HepG2 (cell line): ENCODE results near the gene PTPRF. TPM values are rescaled to one million over a fixed set of nuclear protein-coding genes. Genes with fewer than 3 reads are reported as not detected.

Experiments used
- ATAC-seq: fragments of 200-7000 bp; cut with Tn5 transposase; 3 replicates; pipeline ENCODE4 v1.9.1; 2020; ENCODE audit warnings: mild to moderate bottlenecking, moderate library complexity
- BruUV-seq: library from RNA; stranded (reverse); fragments of 400-500 nt; replicated peaks from 2 replicates; lab custom pipeline; 2021; lab: Mats Ljungman, UMichigan
- CTCF ChIA-PET: fragments of 300-600 bp; formaldehyde crosslinking; extraction: SDS; loops from one replicate; lab custom pipeline; 2021; ENCODE audit warnings: low total read pairs, inconsistent platforms, low intra/inter-chr PET ratio; lab: Yijun Ruan, JAX
- POLR2A ChIA-PET: fragments of 350-600 bp; sonication (Branson Sonifier 250); formaldehyde crosslinking; loops from one replicate; lab custom pipeline; 2020; ENCODE audit warnings: antibody characterized with exemption, inconsistent platforms; lab: Yijun Ruan, JAX
- DNase-seq: peaks from one replicate; pipeline ENCODE4 v3.0.0-alpha.2; 2015; ENCODE audit warnings: low spot score
- FAIRE-seq: peaks from 3 replicates; lab custom pipeline; 2011; peaks lifted over from hg19 to GRCh38; lab: Jason Lieb, UNC
- H2AFZ ChIP-seq: one replicate; pipeline ENCODE4 v1.6.1; 2011; ENCODE audit warnings: low read length, inconsistent platforms
- H3K27ac ChIP-seq: fragments of 300-600 bp; 3 replicates; pipeline ENCODE4 v1.8.0; 2011; ENCODE audit warnings: mixed run types, mild to moderate bottlenecking, mixed read lengths, low read length, inconsistent platforms; ENCODE audit not compliant: insufficient read depth; ENCODE audit errors: extremely low read length
- H3K27me3 ChIP-seq, 2 experiments: fragments of 200-600 bp in 1 of 2; 2 replicates in 1 of 2; 3 replicates in 1 of 2; pipeline versions ENCODE4 v1.6.0 to v1.8.0; 2011; ENCODE audit warnings: low read length in 2 of 2, mild to moderate bottlenecking in 2 of 2, moderate library complexity in 2 of 2, inconsistent platforms in 1 of 2; ENCODE audit not compliant: insufficient read depth in 2 of 2, control insufficient read depth in 1 of 2
- H3K36me3 ChIP-seq, 2 experiments: fragments of 200-600 bp in 1 of 2; replicated peaks in 1 of 2; 2 replicates in 1 of 2; 3 replicates in 1 of 2; pipeline versions ENCODE4 v1.5.1 to v1.8.0; 2011; ENCODE audit warnings: low read length in 2 of 2, inconsistent platforms in 1 of 2; ENCODE audit not compliant: insufficient read depth in 2 of 2, control insufficient read depth in 1 of 2
- H3K4me1 ChIP-seq: 2 replicates; pipeline ENCODE4 v1.5.1; 2012; ENCODE audit warnings: low read length, inconsistent platforms; ENCODE audit not compliant: insufficient read depth
- H3K4me2 ChIP-seq: 2 replicates; pipeline ENCODE4 v1.6.0; 2011; ENCODE audit warnings: low read depth, low read length, inconsistent platforms
- H3K4me3 ChIP-seq, 3 experiments: fragments of 200-600 bp in 1 of 3; sonication (generic), shearing (Covaris generic) in 1 of 3; replicated peaks in 1 of 3; 2 replicates each; pipeline ENCODE4 v1.5.1; 2011 to 2016; ENCODE audit warnings: low read length in 3 of 3, inconsistent platforms in 2 of 3, low read depth in 2 of 3, mild to moderate bottlenecking in 2 of 3, control low read depth in 1 of 3, mixed read lengths in 1 of 3; ENCODE audit not compliant: insufficient read depth in 1 of 3
- H3K79me2 ChIP-seq: one replicate; pipeline ENCODE4 v1.6.1; 2011; ENCODE audit warnings: low read length, inconsistent platforms; ENCODE audit not compliant: insufficient read depth
- H3K9ac ChIP-seq: 2 replicates; pipeline ENCODE4 v1.6.0; 2011; ENCODE audit warnings: mild to moderate bottlenecking, low read depth, low read length, inconsistent platforms; ENCODE audit not compliant: insufficient read depth
- H3K9me3 ChIP-seq: 2 replicates; pipeline ENCODE4 v1.5.1; 2012; ENCODE audit warnings: mild to moderate bottlenecking, low read length
- H4K20me1 ChIP-seq: 2 replicates; pipeline ENCODE4 v1.6.0; 2011; ENCODE audit warnings: inconsistent platforms, mild to moderate bottlenecking, low read length, moderate library complexity; ENCODE audit not compliant: insufficient read depth
- FIP1L1 ChIP-seq: fragments of 200-400 bp; formaldehyde crosslinking; IDR thresholded peaks from 2 replicates; pipeline ENCODE4 v1.6.1; 2018; ENCODE audit warnings: low read depth, mild to moderate bottlenecking, low read length, moderate library complexity, borderline replicate concordance; ENCODE audit not compliant: insufficient read depth
- HNRNPH1 ChIP-seq: fragments of 200-400 bp; formaldehyde crosslinking; optimal IDR thresholded peaks from 2 replicates; pipeline ENCODE3; 2017; ENCODE audit warnings: mild to moderate bottlenecking, low read depth, low read length
- KDM3A ChIP-seq: IDR thresholded peaks from 2 replicates; pipeline ENCODE4 v1.6.1; 2018; ENCODE audit warnings: low read depth, missing compliant biosample characterization
- LCORL ChIP-seq, 2 experiments: fragments of 450-650 bp in 1 of 2; sonication (generic) in 1 of 2; formaldehyde crosslinking in 1 of 2; IDR thresholded peaks; 2 replicates each; pipeline versions ENCODE4 v1.5.0 to v1.6.1; 2017 to 2020; ENCODE audit warnings: antibody characterized with exemption in 1 of 2, missing genetic modification reagents in 1 of 2
- MIER3 ChIP-seq: IDR thresholded peaks from 2 replicates; pipeline ENCODE4 v1.6.1; 2016; ENCODE audit warnings: missing compliant biosample characterization, borderline replicate concordance
- NFYB ChIP-seq: sonication (generic); formaldehyde crosslinking; IDR thresholded peaks from 2 replicates; pipeline ENCODE4 v1.4.0; 2020; ENCODE audit warnings: missing genetic modification reagents
- POGZ ChIP-seq: sonication (generic); formaldehyde crosslinking; IDR thresholded peaks from 2 replicates; pipeline ENCODE4 v1.4.0; 2020; ENCODE audit warnings: mild to moderate bottlenecking, missing genetic modification reagents
- ZKSCAN5 ChIP-seq: sonication (generic); formaldehyde crosslinking; IDR thresholded peaks from 2 replicates; pipeline ENCODE4 v1.5.1; 2020; ENCODE audit warnings: mild to moderate bottlenecking, missing genetic modification reagents
- ZMAT3 ChIP-seq: sonication (generic); formaldehyde crosslinking; conservative IDR thresholded peaks from 2 replicates; pipeline ENCODE4 v1.7.0; 2021; ENCODE audit warnings: missing genetic modification reagents
- ZNF121 ChIP-seq: sonication (generic); formaldehyde crosslinking; IDR thresholded peaks from 2 replicates; pipeline ENCODE4 v1.5.0; 2020; ENCODE audit warnings: mild to moderate bottlenecking, missing genetic modification reagents
- ZNF207 ChIP-seq: fragments of 450-650 bp; IDR thresholded peaks from 2 replicates; pipeline ENCODE4 v1.6.1; 2016; ENCODE audit warnings: antibody characterized with exemption, borderline replicate concordance
- ZNF674 ChIP-seq: sonication (generic); formaldehyde crosslinking; IDR thresholded peaks from 2 replicates; pipeline ENCODE4 v1.5.0; 2020; ENCODE audit warnings: low read depth, mild to moderate bottlenecking, missing genetic modification reagents
- ZNF7 ChIP-seq: IDR thresholded peaks from 2 replicates; pipeline ENCODE4 v1.6.1; 2016; ENCODE audit warnings: missing biosample characterization, missing genetic modification reagents
- ZSCAN20 ChIP-seq: sonication (generic); formaldehyde crosslinking; IDR thresholded peaks from 2 replicates; pipeline ENCODE4 v1.4.0; 2020; ENCODE audit warnings: missing genetic modification reagents, mild to moderate bottlenecking, borderline replicate concordance
- WGBS: methylation state at CpG from one replicate; pipeline ENCODE4 v1.1.6; 2017; ENCODE audit warnings: low lambda C conversion rate; 5-methylcytosine and 5-hydroxymethylcytosine counted together
- in situ Hi-C: cut with HindIII; loops from 2 replicates; pipeline ENCODE4 v1.10.0; 2017; ENCODE audit warnings: low pct_unique_long_range_greater_than_20kb; ENCODE audit not compliant: extremely low pct_ligation_motif_present
- intact Hi-C: fragments of 100-400 bp; cut with micrococcal nuclease; formaldehyde crosslinking; loops from one replicate; pipeline ENCODE4 v1.10.0; 2022; ENCODE audit not compliant: unreplicated experiment
- polyA plus RNA-seq, 8 experiments: library from polyadenylated mRNA; depleted of rRNA in 3 of 8; stranded (reverse) in 7 of 8; unstranded in 1 of 8; fragments of >200 nt; fragmentation: Illumina TruSeq in 4 of 8; extraction: Trizol in 4 of 8; gene quantifications; 2 replicates each; pipeline versions ENCODE4 v1.2.1 to v1.2.3, GENCODE V29; 2011 to 2016; ENCODE audit warnings: low read depth in 4 of 8, missing spikeins in 1 of 8, mixed read lengths in 1 of 8; ENCODE audit not compliant: insufficient read depth in 1 of 8
- total RNA-seq, 5 experiments: library from RNA; depleted of rRNA; stranded (reverse); fragments of >200 nt; fragmentation: Illumina TruSeq; extraction: Trizol; gene quantifications; 2 replicates each; pipeline ENCODE4 v1.2.3, GENCODE V29; 2016; ENCODE audit warnings: low read depth in 1 of 5
- TF ChIP-seq, protein P1 (sequence below): sonication (generic); formaldehyde crosslinking; IDR thresholded peaks from 2 replicates; pipeline ENCODE4 v1.5.0; 2020; ENCODE audit warnings: mild to moderate bottlenecking, missing genetic modification reagents, moderate library complexity
- TF ChIP-seq, protein P2 (sequence below): sonication (generic); formaldehyde crosslinking; IDR thresholded peaks from 2 replicates; pipeline ENCODE4 v1.4.0; 2020; ENCODE audit warnings: missing genetic modification reagents
- TF ChIP-seq, protein P3 (sequence below): sonication (generic); formaldehyde crosslinking; IDR thresholded peaks from 2 replicates; pipeline ENCODE4 v1.5.0; 2020; ENCODE audit warnings: missing genetic modification reagents
- TF ChIP-seq, protein P4 (sequence below): sonication (generic); formaldehyde crosslinking; IDR thresholded peaks from 2 replicates; pipeline ENCODE4 v1.4.0; 2020; ENCODE audit warnings: missing genetic modification reagents

The PTPRF gene
- total and polyA plus RNA-seq, 2 of the 13 experiments (the other 11 are each of a cell fraction or from before 2014, with no cell fraction given): 55.9 to 167 TPM

DNA sequence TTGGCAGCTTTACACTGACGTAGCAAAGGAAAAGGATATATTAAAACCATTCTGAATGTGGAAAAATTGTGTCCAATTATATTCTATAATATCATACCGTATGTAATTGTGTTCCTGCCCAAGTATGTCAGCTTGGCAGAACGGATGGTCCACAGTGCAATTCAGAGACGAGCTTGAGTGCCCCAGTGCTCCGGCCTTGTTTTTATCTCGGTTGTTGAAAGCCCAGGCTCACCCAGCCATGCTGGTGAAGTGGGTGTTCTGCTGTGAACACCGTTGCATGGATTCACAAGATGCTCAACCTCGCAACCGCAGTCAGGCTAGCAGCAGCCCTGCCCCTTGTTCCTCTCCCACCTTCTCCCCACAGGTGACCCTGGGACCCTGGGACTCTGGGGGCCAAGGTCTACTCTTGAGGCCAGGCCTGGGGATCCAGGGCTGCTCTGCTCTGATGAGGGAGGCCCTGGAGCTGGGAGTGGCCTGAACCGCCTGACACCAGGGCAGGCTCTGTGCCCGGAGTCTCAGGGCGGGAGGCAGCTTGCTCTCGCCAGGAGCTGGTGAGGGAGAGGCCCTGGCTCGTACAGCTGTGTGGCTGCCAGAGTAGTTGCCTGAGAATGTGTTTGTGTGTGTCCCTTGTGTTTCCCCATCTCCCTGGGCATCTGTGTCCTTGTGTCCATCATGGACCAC, 11.2 kb downstream of the PTPRF start:
- FAIRE-seq (peak; percentile 60), DNase-seq (peak; percentile 46), ATAC-seq (peak; percentile 50)
- H3K79me2 ChIP-seq: peaks cover 71% of the 10 kb centered on the region
- peaks cover 83% of the 10 kb centered on the region for H3K4me1 ChIP-seq
- H3K36me3 ChIP-seq: peaks cover 15 to 43% of the 10 kb centered on the region in 2 experiments; a peak in 4 of 5 replicates
- in situ Hi-C loops: no loop called here
- H2AFZ ChIP-seq: no peak overlapping the region
- peak overlapping the region; percentile 5; the same call in 1 of the 2 replicates for H3K9ac ChIP-seq
- H3K9me3 ChIP-seq: no peaks in the 10 kb centered on the region
- intact Hi-C loops: no loop called here
- no peaks in the 10 kb centered on the region for H3K27me3 ChIP-seq
- H3K27ac ChIP-seq: peak overlapping the region; percentile 62
- 58% methylated on average over 7 of the region's 14 CpGs for WGBS
- ChIA-PET CTCF (no interaction called here), POLR2A (interaction anchor here (1.3 to 1.6 kb wide), 5 partner anchors 9 to 17 kb away, joined by 3 to 6 read pairs (median 5); partner anchors contain the start of gene PTPRF)
- peaks cover 9% of the 10 kb centered on the region; the same call in 1 of the 2 replicates for H4K20me1 ChIP-seq
- H3K4me2 ChIP-seq: peak overlapping the region; percentile 53
- H3K4me3 ChIP-seq: no peak overlapping the region; a peak in 1 of 6 replicates
- no TSS peak for BruUV-seq
- TF ChIP-seq KDM3A (CRISPR knock-in tag): no peak
- no peak for TF ChIP-seq ZKSCAN5 (CRISPR knock-in tag)
- no peak for TF ChIP-seq ZNF674
- TF ChIP-seq, protein P1, sequence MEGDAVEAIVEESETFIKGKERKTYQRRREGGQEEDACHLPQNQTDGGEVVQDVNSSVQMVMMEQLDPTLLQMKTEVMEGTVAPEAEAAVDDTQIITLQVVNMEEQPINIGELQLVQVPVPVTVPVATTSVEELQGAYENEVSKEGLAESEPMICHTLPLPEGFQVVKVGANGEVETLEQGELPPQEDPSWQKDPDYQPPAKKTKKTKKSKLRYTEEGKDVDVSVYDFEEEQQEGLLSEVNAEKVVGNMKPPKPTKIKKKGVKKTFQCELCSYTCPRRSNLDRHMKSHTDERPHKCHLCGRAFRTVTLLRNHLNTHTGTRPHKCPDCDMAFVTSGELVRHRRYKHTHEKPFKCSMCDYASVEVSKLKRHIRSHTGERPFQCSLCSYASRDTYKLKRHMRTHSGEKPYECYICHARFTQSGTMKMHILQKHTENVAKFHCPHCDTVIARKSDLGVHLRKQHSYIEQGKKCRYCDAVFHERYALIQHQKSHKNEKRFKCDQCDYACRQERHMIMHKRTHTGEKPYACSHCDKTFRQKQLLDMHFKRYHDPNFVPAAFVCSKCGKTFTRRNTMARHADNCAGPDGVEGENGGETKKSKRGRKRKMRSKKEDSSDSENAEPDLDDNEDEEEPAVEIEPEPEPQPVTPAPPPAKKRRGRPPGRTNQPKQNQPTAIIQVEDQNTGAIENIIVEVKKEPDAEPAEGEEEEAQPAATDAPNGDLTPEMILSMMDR (CRISPR knock-in tag): 0 out of 2 replicates have a peak, but pooled peaks have one; percentile 1
- no peak for TF ChIP-seq POGZ (CRISPR knock-in tag)
- no peak for TF ChIP-seq NFYB (CRISPR knock-in tag)
- TF ChIP-seq, protein P2, sequence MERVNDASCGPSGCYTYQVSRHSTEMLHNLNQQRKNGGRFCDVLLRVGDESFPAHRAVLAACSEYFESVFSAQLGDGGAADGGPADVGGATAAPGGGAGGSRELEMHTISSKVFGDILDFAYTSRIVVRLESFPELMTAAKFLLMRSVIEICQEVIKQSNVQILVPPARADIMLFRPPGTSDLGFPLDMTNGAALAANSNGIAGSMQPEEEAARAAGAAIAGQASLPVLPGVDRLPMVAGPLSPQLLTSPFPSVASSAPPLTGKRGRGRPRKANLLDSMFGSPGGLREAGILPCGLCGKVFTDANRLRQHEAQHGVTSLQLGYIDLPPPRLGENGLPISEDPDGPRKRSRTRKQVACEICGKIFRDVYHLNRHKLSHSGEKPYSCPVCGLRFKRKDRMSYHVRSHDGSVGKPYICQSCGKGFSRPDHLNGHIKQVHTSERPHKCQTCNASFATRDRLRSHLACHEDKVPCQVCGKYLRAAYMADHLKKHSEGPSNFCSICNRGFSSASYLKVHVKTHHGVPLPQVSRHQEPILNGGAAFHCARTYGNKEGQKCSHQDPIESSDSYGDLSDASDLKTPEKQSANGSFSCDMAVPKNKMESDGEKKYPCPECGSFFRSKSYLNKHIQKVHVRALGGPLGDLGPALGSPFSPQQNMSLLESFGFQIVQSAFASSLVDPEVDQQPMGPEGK (CRISPR knock-in tag): peak; percentile 49; the same call in 1 of the 2 replicates
- no peak for TF ChIP-seq ZNF121
- no peak for TF ChIP-seq ZSCAN20 (CRISPR knock-in tag)
- no peak for TF ChIP-seq HNRNPH1
- TF ChIP-seq, protein P3, sequence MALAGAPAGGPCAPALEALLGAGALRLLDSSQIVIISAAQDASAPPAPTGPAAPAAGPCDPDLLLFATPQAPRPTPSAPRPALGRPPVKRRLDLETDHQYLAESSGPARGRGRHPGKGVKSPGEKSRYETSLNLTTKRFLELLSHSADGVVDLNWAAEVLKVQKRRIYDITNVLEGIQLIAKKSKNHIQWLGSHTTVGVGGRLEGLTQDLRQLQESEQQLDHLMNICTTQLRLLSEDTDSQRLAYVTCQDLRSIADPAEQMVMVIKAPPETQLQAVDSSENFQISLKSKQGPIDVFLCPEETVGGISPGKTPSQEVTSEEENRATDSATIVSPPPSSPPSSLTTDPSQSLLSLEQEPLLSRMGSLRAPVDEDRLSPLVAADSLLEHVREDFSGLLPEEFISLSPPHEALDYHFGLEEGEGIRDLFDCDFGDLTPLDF (CRISPR knock-in tag): no peak
- no peak for TF ChIP-seq LCORL (IDR thresholded peaks at IDR 0.05)
- TF ChIP-seq LCORL (CRISPR knock-in tag; IDR thresholded peaks at IDR 0.05): 0 out of 2 replicates have a peak, but pooled peaks have one; percentile 28
- TF ChIP-seq FIP1L1: no peak
- TF ChIP-seq, protein P4, sequence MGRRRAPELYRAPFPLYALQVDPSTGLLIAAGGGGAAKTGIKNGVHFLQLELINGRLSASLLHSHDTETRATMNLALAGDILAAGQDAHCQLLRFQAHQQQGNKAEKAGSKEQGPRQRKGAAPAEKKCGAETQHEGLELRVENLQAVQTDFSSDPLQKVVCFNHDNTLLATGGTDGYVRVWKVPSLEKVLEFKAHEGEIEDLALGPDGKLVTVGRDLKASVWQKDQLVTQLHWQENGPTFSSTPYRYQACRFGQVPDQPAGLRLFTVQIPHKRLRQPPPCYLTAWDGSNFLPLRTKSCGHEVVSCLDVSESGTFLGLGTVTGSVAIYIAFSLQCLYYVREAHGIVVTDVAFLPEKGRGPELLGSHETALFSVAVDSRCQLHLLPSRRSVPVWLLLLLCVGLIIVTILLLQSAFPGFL (CRISPR knock-in tag): no peak
- 0 out of 2 replicates have a peak, but pooled peaks have one; percentile 40 for TF ChIP-seq ZMAT3 (CRISPR knock-in tag)
- no peak for TF ChIP-seq MIER3 (CRISPR knock-in tag)
- no peak for TF ChIP-seq ZNF207
- no peak for TF ChIP-seq ZNF7
